Muscle of leg (tissue), 11 donors: ENCODE data around the gene MYL10. TPM values are rescaled to one million over a fixed set of nuclear protein-coding genes. Genes with fewer than 3 reads are reported as not detected.
"Not testable (repeated sequence)": the region's sequence is repeated elsewhere in the genome, so short reads cannot be mapped to it uniquely, and the experiment has no call there.

Experiments used
- DNase-seq: peaks from one replicate; pipeline ENCODE4 v3.0.0; 2013
- H3K27ac ChIP-seq: one replicate; pipeline ENCODE4 v1.5.1; 2013; ENCODE audit warnings: mild to moderate bottlenecking, low read length, control low read depth
- H3K27me3 ChIP-seq: one replicate; pipeline ENCODE4 v1.6.1; 2013; ENCODE audit warnings: low read length; ENCODE audit not compliant: control insufficient read depth, insufficient read depth
- H3K36me3 ChIP-seq: one replicate; pipeline ENCODE4 v1.6.1; 2013; ENCODE audit warnings: low read length; ENCODE audit not compliant: control insufficient read depth, insufficient read depth
- H3K4me1 ChIP-seq: one replicate; pipeline ENCODE4 v1.6.1; 2013; ENCODE audit warnings: low read length; ENCODE audit not compliant: control insufficient read depth, insufficient read depth
- H3K4me3 ChIP-seq: one replicate; pipeline ENCODE4 v1.5.1; 2013; ENCODE audit warnings: low read length, control low read depth
- H3K9me3 ChIP-seq: replicated peaks from 2 replicates; pipeline ENCODE4 v1.6.1; 2013; ENCODE audit warnings: low read depth, low read length; ENCODE audit not compliant: control insufficient read depth
- WGBS: methylation state at CpG from one replicate; pipeline ENCODE4 v1.1.5; 2013; ENCODE audit warnings: missing lambda C conversion rate; ENCODE audit not compliant: insufficient coverage; 5-methylcytosine and 5-hydroxymethylcytosine counted together
- polyA plus RNA-seq, 8 donors: library from polyadenylated mRNA; unstranded; fragments of 120-200 nt; gene quantifications; one replicate each; pipeline versions ENCODE4 v1.2.1 to v1.2.3, GENCODE V29; 2013; ENCODE audit warnings: inconsistent platforms in 1 of 8, low replicate concordance in 1 of 8; ENCODE audit not compliant: insufficient read length in 8 of 8, insufficient read depth in 1 of 8
- total RNA-seq: library from RNA; stranded (reverse); fragments of 120-200 nt; gene quantifications from one replicate; pipeline ENCODE4 v1.2.4, GENCODE V29; 2013

MYL10 gene
- total and polyA plus RNA-seq, 9 donors: 7.6 to 25.6 (median 14.4) TPM

DNA sequence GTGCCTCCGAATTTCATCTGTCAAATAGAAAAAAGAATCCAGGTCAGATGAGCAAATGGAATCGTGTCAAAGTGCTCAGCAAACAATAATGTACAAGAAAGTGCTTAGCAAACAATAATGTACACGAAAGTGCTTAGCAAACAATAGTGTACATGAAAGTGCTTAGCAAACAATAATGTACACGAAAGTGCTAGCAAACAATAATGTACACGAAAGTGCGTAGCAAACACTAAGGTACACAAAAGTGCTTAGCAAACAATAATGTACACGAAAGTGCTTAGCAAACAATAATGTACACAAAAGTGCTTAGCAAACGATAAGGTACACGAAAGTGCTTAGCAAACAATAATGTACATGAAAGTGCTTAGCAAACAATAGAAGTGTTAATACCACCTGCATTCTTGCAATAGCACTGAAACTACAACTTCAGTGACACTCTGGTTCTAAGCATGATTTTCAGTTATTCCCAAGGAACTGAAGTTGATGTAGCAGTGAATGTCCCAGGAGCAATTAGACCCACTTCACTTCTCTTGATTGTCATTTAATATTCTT, 33.4 kb upstream of the MYL10 start:
- H3K27me3 ChIP-seq: peaks cover 3% of the 10 kb centered on the region
- DNase-seq: no peak
- H3K27ac ChIP-seq: no peak overlapping the region
- no peaks in the 10 kb centered on the region for H3K36me3 ChIP-seq
- WGBS: 85% methylated on average over 2 of the region's 9 CpGs
- H3K4me3 ChIP-seq: no peak overlapping the region
- no peaks in the 10 kb centered on the region for H3K9me3 ChIP-seq
- H3K4me1 ChIP-seq: peaks cover 18% of the 10 kb centered on the region

GRCh38 chr7:101659706-101660105, 30.6 kb upstream of the MYL10 start:
- H3K4me3 ChIP-seq: no peak overlapping the region
- H3K27me3 ChIP-seq: peaks cover 3% of the 10 kb centered on the region
- peaks cover 6% of the 10 kb centered on the region for H3K4me1 ChIP-seq
- no peak for DNase-seq
- H3K36me3 ChIP-seq: no peaks in the 10 kb centered on the region
- H3K9me3 ChIP-seq: no peaks in the 10 kb centered on the region
- H3K27ac ChIP-seq: no peak overlapping the region
- no CpG with 5 or more reads among the region's 2 CpGs for WGBS

GRCh38 chr7:101657171-101657570, 28.1 kb upstream of the MYL10 start:
- H3K27me3 ChIP-seq: peaks cover 3% of the 10 kb centered on the region
- DNase-seq: no peak
- 86% methylated on average over 3 of the region's 5 CpGs for WGBS

GRCh38 chr7:101651112-101651511, 22.0 kb upstream of the MYL10 start:
- no peak overlapping the region for H3K4me3 ChIP-seq

More at GRCh38 chr7:101657171-101657570, 28.1 kb upstream of the MYL10 start:
- Histone ChIP-seq H3K36me3 (no peaks in the 10 kb centered on the region), H3K9me3 (no peaks in the 10 kb centered on the region), H3K4me3 (no peak overlapping the region), H3K27ac (no peak overlapping the region), H3K4me1 (no peaks in the 10 kb centered on the region)

DNA sequence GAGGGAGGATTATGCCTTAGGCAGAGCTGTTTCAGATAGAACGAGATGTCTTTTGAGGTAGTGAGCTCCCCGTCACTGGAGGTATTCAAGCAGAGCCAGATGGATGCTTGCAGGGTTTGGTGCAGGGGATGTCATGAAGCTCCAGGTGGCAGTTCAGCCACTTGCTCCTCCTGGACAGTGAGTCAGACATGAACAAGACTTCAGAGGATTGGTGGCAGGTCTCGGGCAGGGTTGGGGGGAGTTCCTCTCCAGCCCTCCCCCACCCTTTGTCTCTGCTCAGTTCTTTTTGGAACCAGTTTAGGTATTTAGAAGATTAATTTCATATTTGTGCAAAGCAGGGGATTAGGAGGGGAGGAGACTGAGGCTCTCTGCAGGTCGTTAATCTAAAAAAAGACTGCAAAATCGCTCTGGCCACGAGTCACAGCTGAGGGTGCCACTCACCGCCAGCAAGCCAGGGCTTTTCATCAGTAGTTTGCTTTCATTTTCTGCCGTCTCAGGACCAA, 21.5 kb upstream of the MYL10 start:
- 33% methylated on average over 6 of the region's 8 CpGs for WGBS
- Histone ChIP-seq H3K4me1 (peaks cover 12% of the 10 kb centered on the region), H3K9me3 (no peaks in the 10 kb centered on the region), H3K36me3 (no peaks in the 10 kb centered on the region), H3K4me3 (no peak overlapping the region), H3K27ac (no peak overlapping the region), H3K27me3 (no peaks in the 10 kb centered on the region)
- DNase-seq: peak; percentile 31

More at GRCh38 chr7:101651112-101651511, 22.0 kb upstream of the MYL10 start:
- no peak overlapping the region for H3K27ac ChIP-seq
- peaks cover 12% of the 10 kb centered on the region for H3K4me1 ChIP-seq
- 100% methylated on average over 1 of the region's 4 CpGs for WGBS
- H3K9me3 ChIP-seq: no peaks in the 10 kb centered on the region
- H3K36me3 ChIP-seq: no peaks in the 10 kb centered on the region
- no peak for DNase-seq
- no peaks in the 10 kb centered on the region for H3K27me3 ChIP-seq

GRCh38 chr7:101647876-101648275, 18.8 kb upstream of the MYL10 start:
- H3K4me1 ChIP-seq: peaks cover 18% of the 10 kb centered on the region
- H3K27me3 ChIP-seq, DNase-seq, H3K4me3 ChIP-seq, H3K27ac ChIP-seq, H3K9me3 ChIP-seq, H3K36me3 ChIP-seq: not testable (repeated sequence)
- WGBS: 91% methylated on average over 7 of the region's 12 CpGs

DNA sequence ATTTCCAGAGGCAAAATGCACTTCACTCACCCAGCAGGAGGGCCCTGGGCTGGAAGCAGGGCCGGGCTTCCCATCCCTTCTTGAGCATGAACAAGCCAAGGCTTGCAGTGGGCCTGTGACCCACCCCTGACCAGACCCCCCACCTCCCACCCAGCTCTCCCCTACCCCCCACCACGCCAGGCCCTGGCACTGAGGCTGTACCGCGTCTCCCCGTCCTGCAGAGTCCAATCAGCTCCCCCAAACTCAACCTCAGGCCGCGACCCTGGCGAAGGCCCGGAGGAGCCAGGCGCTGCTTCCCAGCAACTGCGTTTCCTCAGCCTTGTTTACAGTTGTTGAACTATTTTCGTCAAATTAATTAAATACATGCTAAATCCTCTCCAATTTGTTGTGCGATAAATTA, 16.9 kb upstream of the MYL10 start:
- Histone ChIP-seq H3K9me3 (no peaks in the 10 kb centered on the region), H3K4me1 (peaks cover 15% of the 10 kb centered on the region), H3K27ac (no peak overlapping the region), H3K4me3 (no peak overlapping the region), H3K36me3 (no peaks in the 10 kb centered on the region), H3K27me3 (no peaks in the 10 kb centered on the region)
- WGBS: 90% methylated on average over 6 of the region's 13 CpGs
- DNase-seq: no peak

GRCh38 chr7:101644879-101645278, 15.8 kb upstream of the MYL10 start:
- Histone ChIP-seq H3K4me3 (no peak overlapping the region), H3K27ac (no peak overlapping the region)
- 74% methylated on average over 9 of the region's 18 CpGs for WGBS

DNA sequence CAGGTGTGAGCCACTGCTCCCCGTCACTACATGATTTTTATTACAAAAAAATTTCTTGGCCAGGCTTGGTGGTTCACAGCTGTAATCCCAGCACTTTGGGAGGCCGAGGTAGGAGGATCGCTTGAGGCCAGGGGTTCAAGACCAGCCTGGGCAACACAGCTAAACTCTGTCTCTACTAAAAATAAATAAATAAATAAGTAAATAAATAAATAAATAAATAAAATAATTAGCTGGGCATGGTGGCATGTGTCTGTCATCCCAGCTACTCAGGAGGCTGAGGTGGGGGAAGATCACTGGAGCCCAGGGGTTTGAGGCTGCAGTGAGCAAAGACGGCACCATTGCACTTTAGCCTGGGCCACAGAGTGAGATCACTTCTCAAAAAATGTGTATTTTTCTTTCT, 10.0 kb upstream of the MYL10 start:
- DNase-seq, H3K27me3 ChIP-seq, H3K36me3 ChIP-seq, H3K27ac ChIP-seq, H3K9me3 ChIP-seq, H3K4me3 ChIP-seq: not testable (repeated sequence)
- no CpG with 5 or more reads among the region's 4 CpGs for WGBS
- H3K4me1 ChIP-seq: peaks cover 20% of the 10 kb centered on the region

More at GRCh38 chr7:101644879-101645278, 15.8 kb upstream of the MYL10 start:
- DNase-seq: no peak
- Histone ChIP-seq H3K9me3 (no peaks in the 10 kb centered on the region), H3K27me3 (no peaks in the 10 kb centered on the region), H3K36me3 (no peaks in the 10 kb centered on the region), H3K4me1 (peaks cover 6% of the 10 kb centered on the region)

DNA sequence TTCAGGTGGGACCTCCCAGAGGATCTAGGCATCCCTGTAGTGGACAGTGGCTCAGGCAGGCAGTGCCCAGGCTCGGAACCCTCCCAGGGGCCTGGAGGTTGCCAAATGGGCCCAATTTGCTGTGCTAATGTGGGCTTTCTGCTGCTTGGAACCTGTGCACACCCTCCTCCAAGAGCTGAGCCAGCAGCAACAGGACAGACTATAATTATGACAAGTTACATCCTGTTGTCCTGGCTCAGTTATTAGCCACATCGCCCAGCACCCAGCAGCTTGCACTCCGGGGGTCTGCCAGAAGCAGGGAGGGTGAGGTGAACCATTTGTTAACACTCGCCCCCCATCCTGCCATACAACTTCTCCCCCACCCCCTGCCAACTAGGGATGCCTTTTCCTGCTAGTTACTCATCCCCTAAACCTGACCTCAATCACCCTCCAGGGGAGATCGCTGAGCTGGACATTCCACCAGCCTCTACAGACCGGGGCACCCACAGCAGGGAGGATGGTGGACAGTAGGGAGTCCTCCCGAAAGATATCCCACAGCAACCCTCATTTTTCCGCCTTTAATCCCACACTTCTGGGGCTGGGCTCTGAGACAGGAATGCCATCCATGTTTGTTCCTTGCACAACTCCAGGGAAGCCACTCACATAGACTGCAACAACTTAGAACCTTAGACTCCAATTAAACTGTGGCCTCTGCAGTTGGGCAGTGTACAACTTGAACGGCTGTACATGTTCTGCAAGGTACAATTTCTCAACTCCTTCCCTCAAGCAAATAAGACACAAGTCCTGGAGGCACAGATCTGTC, 7.9 kb upstream of the MYL10 start:
- no peak for DNase-seq
- WGBS: 72% methylated on average over 4 of the region's 9 CpGs
- Histone ChIP-seq H3K27me3 (no peaks in the 10 kb centered on the region), H3K4me1 (peaks cover 37% of the 10 kb centered on the region), H3K27ac (no peak overlapping the region), H3K36me3 (no peaks in the 10 kb centered on the region), H3K9me3 (peaks cover 4% of the 10 kb centered on the region), H3K4me3 (no peak overlapping the region)
